DLD1 (cell line): ENCODE measurements around the gene PUS3.
"Not testable (repeated sequence)": the region's sequence is repeated elsewhere in the genome, so short reads cannot be mapped to it uniquely, and the experiment has no call there.

Source experiments
- in situ Hi-C: cut with HindIII; loops from 2 replicates; pipeline ENCODE4 v1.10.0; 2017; ENCODE audit warnings: low sequenced_read_pairs

PUS3 gene

DNA sequence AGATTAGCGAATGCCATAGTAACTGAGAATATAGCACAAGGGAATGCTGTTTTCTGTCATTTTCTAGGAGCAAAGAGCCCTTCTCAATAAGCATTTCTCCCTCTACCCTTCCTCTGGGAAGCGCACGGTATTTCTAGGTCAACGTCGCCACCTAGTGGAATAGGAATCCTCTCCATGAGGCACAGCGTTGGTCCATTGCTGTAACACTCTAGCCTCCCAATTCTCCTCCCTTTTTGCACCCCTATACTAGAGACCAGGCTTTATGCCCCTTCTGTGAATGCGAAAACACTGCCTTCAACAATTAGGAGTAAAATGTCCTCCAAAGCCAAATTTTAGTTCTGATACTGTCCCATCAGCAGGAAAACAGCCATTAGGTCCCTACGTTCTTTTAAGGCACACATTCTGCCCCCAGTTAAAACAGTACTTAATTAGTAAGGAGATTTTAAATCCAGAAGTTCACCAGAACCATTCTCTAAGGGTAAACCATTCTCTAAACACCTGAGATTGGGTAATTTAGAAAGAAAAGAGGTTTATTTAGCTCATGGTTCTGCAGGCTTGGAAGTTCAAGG is 28.4 kb downstream of the PUS3 start:
- in situ Hi-C loops: no loop called here

GRCh38 chr11:125873881-125874555 is 29.0 kb downstream of the PUS3 start:
- in situ Hi-C loops: no loop called here

DNA sequence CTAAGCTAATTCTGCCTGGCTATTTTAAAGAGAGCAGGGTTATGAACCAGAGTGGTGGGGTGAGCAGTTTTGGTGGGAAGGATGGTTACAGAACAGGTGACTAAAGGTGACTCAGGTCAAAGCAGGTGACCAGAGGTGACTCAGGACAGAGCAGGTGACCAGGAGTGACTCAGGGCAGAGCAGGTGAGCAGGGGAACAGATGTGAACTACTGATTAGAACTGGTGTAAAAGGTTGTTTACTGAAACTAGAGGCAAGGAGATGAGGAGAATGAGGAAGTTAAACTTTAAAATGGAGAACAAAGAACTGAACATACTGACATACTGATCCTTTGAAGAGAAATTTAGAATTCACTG is 30.9 kb downstream of the PUS3 start:
- in situ Hi-C loops: no loop called here

DNA sequence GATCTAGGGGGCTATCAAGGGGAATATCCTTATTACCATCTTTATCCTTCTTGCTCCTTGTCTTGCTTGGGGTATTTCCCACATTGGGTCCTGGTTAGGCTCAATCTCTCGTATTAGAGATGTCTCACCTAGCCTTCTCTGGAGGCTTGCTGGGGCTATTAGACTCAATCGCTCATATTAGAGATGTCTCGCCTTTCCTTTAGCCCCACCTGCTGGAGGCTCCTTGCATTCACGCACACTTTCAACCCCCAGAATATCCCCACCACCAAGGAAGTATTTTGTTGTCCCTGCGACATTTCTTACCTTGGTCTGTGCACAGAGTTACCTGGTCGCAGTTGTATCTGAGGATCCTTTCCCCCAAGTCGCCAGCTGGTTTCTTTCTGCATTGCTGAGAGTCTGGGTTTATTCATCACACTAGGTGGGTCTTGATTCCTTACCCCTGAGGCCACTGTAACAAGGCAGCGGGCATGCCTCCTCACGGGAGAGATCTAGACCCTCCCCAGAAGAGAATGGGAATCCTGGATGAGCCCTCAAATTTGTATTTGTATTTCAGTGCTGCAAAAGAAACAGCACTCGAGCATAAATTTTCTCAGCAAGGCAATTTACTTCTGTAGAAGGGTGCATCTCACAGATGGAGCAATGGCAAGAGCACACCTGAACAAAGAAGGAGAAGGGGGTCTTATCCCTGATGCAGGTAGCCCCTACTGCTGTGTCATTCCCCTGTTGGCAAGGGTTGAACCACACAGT is 31.4 kb downstream of the PUS3 start:
- in situ Hi-C loops: no loop called here

- in situ Hi-C loops: no loop called here
Observed at GRCh38 chr11:125869521-125869920, 33.5 kb downstream of the PUS3 start.

DNA sequence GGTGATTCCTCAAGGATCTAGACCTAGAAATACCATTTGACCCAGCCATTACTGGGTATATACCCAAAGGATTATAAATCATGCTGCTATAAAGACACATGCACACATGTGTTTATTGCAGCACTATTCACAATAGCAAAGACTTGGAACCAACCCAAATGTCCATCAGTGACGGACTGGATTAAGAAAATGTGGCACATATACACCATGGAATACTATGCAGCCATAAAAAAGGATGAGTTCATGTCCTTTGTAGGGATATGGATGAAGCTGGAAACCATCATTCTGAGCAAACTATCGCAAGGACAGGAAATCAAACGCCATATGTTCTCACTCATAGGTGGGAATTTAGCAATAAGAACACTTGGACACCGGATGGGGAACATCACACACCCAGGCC is 37.7 kb downstream of the PUS3 start:
- in situ Hi-C loops: not testable (repeated sequence)

- in situ Hi-C loops: not testable (repeated sequence)
Observed at GRCh38 chr11:125862786-125863185, 40.2 kb downstream of the PUS3 start.

DNA sequence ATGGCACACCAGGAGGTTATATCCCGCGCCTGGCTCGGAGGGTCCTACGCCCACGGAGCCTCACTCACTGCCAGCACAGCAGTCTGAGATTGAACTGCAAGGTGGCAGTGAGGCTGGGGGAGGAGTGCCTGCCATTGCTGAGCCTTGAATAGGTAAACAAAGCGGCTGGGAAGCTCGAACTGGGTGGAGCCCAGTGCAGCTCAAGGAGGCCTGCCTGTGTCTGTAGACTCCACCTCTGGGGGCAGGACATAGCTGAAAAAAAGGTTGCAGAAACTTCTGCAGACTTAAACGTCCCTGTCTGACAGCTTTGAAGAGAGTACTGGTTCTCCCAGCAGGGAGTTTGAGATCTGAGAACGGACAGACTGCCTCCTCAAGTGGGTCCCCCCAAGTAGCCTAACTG is 45.3 kb downstream of the PUS3 start:
- in situ Hi-C loops: not testable (repeated sequence)

GRCh38 chr11:125846188-125846587 is 56.8 kb downstream of the PUS3 start:
- in situ Hi-C loops: no loop called here
